HG02973 (cell line): Measurements from ENCODE around the gene OR4Q2.
"Not testable (repeated sequence)": the region's sequence is repeated elsewhere in the genome, so short reads cannot be mapped to it uniquely, and the experiment has no call there.

Experiments
- ATAC-seq: cut with Tn5 transposase; IDR thresholded peaks from one replicate; pipeline ENCODE4 v1.9.1; 2021; ENCODE audit warnings: moderate library complexity; ENCODE audit not compliant: unreplicated experiment

OR4Q2 gene

DNA sequence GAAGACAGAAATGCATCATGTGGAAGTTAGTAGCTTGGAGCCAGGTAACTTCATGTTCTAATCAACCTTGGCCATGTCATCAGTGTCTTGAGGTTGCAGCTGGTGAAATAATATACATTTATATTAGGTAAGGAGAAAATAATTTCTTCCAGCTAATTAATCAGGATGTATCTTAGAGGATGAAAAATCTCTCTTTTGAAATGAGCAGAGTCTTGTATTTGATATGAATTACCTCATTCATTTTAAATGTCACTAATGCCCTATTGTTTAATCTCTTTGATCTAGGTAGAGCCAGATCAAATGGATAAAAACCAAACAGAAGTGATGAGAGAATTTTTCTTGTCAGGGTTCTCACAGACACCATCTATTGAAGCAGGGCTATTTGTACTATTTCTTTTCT is at the start of gene OR4Q2:
TSS of gene OR4Q2 (plus strand) at position 301 of the 400 bp plus-strand sequence.
- no peak for ATAC-seq

GRCh38 chr14:19969735-19970134 is 32.2 kb upstream of the OR4Q2 start:
- not testable (repeated sequence) for ATAC-seq

- ATAC-seq, result no peak
These were observed 27.1 kb upstream of the OR4Q2 start for GRCh38 chr14:19974844-19975243.

GRCh38 chr14:19975291-19975690 is 26.7 kb upstream of the OR4Q2 start, which contains the start of gene OR4K15:
Gene OR4K15, plus strand, starts transcription at chr14:19975591. Its CDS starts 0 bp downstream, at chr14:19975591.
- ATAC-seq, result no peak

DNA sequence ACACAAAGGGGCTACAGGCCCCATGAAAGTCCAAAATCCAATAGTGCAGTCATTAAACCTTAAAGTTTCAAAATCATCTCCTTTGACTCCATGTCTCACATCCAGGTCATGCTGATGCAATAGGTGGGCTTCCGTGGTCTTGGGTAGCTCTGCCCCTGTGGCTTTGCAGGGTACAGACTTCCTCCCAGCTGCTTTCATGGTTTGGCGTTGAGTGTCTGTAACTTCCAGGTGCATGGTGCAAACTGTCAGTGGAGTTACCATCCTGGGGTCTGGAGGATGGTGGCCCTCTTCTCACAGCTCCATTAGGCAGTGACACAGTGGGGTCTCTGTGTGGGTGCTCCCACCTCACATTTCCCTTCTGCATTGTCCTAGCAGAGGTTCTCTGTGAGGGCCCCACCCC is 8.5 kb upstream of the OR4Q2 start:
- ATAC-seq, result no peak

DNA sequence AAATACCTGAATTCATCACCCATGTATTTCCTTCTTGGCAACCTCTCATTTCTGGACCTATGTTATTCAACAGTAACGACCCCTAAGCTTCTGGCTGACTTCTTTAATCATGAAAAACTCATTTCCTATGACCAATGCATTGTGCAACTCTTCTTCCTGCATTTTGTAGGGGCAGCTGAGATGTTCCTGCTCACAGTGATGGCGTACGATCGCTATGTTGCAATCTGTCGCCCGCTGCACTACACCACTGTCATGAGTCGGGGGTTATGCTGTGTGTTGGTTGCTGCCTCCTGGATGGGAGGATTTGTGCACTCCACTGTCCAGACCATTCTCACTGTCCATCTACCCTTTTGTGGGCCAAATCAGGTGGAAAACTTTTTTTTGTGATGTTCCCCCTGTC is 356 bp downstream of the OR4Q2 start:
- no peak for ATAC-seq

DNA sequence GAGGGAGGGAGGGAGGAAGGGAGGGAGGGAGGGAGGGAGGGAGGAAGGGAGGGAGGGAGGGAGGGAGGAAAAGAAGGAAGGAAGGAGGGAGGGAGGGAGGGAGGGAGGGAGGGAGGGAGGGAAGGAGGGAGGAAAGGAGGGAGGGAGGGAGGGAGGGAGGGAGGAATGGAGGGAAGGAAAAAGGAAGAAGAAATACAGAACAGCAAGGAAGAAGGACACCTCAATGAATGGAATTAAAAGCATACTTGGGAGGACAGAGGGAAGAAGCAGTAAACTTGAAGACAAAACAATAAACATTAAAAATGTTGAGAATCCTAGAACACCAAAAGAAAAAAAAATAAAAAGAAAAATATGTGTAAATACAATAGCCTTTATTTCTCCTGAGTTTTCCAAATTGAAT is 6.2 kb downstream of the OR4Q2 start:
- ATAC-seq, result no peak

GRCh38 chr14:20019257-20019865 is 17.4 kb downstream of the OR4Q2 start, which contains the start of gene OR4K14:
Gene OR4K14, minus strand, starts transcription at chr14:20019307. Its CDS starts 4,114 bp downstream, at chr14:20015193.
- no peak for ATAC-seq

GRCh38 chr14:20031058-20031457 is 29.1 kb downstream of the OR4Q2 start:
- ATAC-seq, result no peak

DNA sequence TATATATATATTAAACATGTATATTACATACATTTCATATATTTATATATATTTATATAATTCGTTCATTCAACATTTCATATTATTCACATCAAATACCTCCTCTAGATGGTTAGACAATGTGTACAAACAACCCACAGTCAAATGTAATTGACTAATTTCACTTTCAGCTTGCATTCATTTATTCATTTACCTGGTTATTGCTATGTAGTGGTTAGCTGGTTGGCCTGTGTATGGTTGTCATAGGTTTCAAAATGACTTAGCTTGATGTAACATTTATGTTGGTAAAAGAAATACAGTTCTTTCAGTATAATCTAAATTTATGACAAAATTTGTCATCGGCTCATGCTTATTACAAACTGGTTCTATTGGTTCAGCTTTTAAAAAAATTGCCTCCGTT is 33.5 kb downstream of the OR4Q2 start:
- no peak for ATAC-seq

GRCh38 chr14:20035938-20036337 is 34.0 kb downstream of the OR4Q2 start, which contains the start of gene OR4K13:
Gene OR4K13, minus strand, starts transcription at chr14:20036038. Its CDS starts 1,280 bp downstream, at chr14:20034758.
- ATAC-seq, result no peak

- no peak for ATAC-seq
These were observed 42.3 kb downstream of the OR4Q2 start for GRCh38 chr14:20044243-20044642.

DNA sequence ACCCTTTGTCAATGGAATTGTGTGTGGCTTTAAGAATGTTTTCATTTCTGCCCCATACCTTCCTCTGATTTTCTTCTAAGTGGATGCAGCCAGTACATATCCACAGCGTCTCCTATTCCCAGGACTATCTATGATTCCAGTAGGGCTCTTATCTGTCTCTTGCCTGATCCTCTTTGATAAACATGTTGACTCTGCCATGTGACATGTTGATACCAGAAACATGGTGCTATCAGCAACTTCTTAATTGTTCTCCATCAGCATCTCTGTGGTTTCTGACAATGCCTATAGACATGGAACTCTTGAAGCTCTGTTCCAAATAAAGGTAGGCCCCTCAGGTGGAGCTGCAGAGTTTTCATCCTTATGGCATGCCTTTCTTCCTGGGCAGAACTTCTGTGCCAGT is 46.2 kb downstream of the OR4Q2 start:
- no peak for ATAC-seq
